HCT116 (cell line): ENCODE data around the gene CIP2A. TPM values are rescaled to one million over a fixed set of nuclear protein-coding genes. Genes with fewer than 3 reads are reported as not detected.

Experiments
- ATAC-seq: fragments of 200-7000 bp; cut with Tn5 transposase; 2 replicates; pipeline ENCODE4 v1.9.1; 2020; ENCODE audit warnings: mild to moderate bottlenecking, moderate library complexity
- BruUV-seq: library from RNA; stranded (reverse); fragments of 400-500 nt; replicated peaks from 2 replicates; lab custom pipeline; 2021; lab: Mats Ljungman, UMichigan
- CTCF ChIA-PET: fragments of 300-600 bp; sonication (Branson Sonifier 250); formaldehyde crosslinking; loops from one replicate; lab custom pipeline; 2021; ENCODE audit warnings: antibody characterized with exemption; lab: Charles Lee
- POLR2A ChIA-PET: fragments of 300-600, 350-600 bp; sonication (Branson Sonifier 250); formaldehyde crosslinking; loops from one replicate; lab custom pipeline; 2021; ENCODE audit warnings: antibody characterized with exemption; lab: Charles Lee
- RAD21 ChIA-PET, 2 experiments: fragments of 300-600 bp; sonication (Branson Sonifier 250); formaldehyde crosslinking; loops; one replicate each; lab custom pipeline; 2023; ENCODE audit warnings: low total read pairs in 2 of 2; ENCODE audit not compliant: uncharacterized antibody in 2 of 2, unreplicated experiment in 2 of 2, low non-redundant PET in 1 of 2; lab: Charles Lee
- DNase-seq: peaks from one replicate; pipeline ENCODE4 v3.0.0-alpha.2; 2010; ENCODE audit warnings: low read depth, low spot score
- H2AFZ ChIP-seq: fragments of 200-600 bp; shearing (Covaris generic), sonication (generic); 2 replicates; pipeline ENCODE4 v1.6.1; 2017; ENCODE audit warnings: low read depth, mixed run types, mixed read lengths, antibody characterized with exemption, low read length; ENCODE audit not compliant: poor library complexity, severe bottlenecking
- H3K27ac ChIP-seq: 2 replicates; pipeline ENCODE4 v1.5.1; 2012; ENCODE audit warnings: low read depth, low read length
- H3K27me3 ChIP-seq: fragments of 200-600 bp; sonication (generic); 2 replicates; pipeline ENCODE4 v1.6.1; 2016; ENCODE audit warnings: mixed run types, low read length, mixed read lengths; ENCODE audit not compliant: insufficient read depth
- H3K36me3 ChIP-seq, 2 experiments: fragments of 200-500 bp in 1 of 2; fragments of 200-600 bp in 1 of 2; sonication (Bioruptor generic) in 1 of 2; sonication (generic) in 1 of 2; 2 replicates each; pipeline versions ENCODE4 v1.5.1 to v1.6.1; 2014 to 2016; ENCODE audit warnings: low read length in 2 of 2, inconsistent platforms in 1 of 2, mixed read lengths in 1 of 2, mixed run types in 1 of 2; ENCODE audit not compliant: insufficient read depth in 2 of 2, control insufficient read depth in 1 of 2
- H3K4me1 ChIP-seq, 2 experiments: fragments of 200-600 bp in 1 of 2; sonication (generic) in 1 of 2; 2 replicates each; pipeline versions ENCODE4 v1.5.1 to v1.6.1; 2012 to 2017; ENCODE audit warnings: low read length in 2 of 2, inconsistent platforms in 1 of 2, mild to moderate bottlenecking in 1 of 2, mixed read lengths in 1 of 2, mixed run types in 1 of 2, moderate library complexity in 1 of 2; ENCODE audit not compliant: insufficient read depth in 2 of 2, control insufficient read depth in 1 of 2
- H3K4me2 ChIP-seq: fragments of 200-600 bp; sonication (generic); 2 replicates; pipeline ENCODE4 v1.6.1; 2017; ENCODE audit warnings: mixed run types, low read length, mixed read lengths
- H3K4me3 ChIP-seq, 2 experiments: fragments of 200-600 bp in 1 of 2; sonication (generic) in 1 of 2; replicated peaks in 1 of 2; 2 replicates each; pipeline ENCODE4 v1.5.1; 2011 to 2016; ENCODE audit warnings: low read length in 2 of 2, control low read depth in 1 of 2, low read depth in 1 of 2, mild to moderate bottlenecking in 1 of 2, mixed read lengths in 1 of 2, mixed run types in 1 of 2
- H3K79me2 ChIP-seq: fragments of 200-600 bp; sonication (generic); 2 replicates; pipeline ENCODE4 v1.6.1; 2017; ENCODE audit warnings: mild to moderate bottlenecking, mixed run types, low read length, moderate library complexity, mixed read lengths; ENCODE audit not compliant: insufficient read depth
- H3K9ac ChIP-seq: fragments of 200-600 bp; sonication (generic); 2 replicates; pipeline ENCODE4 v1.6.1; 2016; ENCODE audit warnings: low read length, mixed read lengths
- H3K9me2 ChIP-seq: fragments of 200-600 bp; sonication (generic), shearing (Covaris generic); 2 replicates; pipeline ENCODE4 v1.6.1; 2017; ENCODE audit warnings: mixed run types, mild to moderate bottlenecking, moderate library complexity; ENCODE audit not compliant: insufficient read depth
- H3K9me3 ChIP-seq, 2 experiments: fragments of 200-500 bp in 1 of 2; fragments of 200-600 bp in 1 of 2; sonication (Bioruptor generic) in 1 of 2; sonication (generic) in 1 of 2; 2 replicates each; pipeline ENCODE4 v1.6.1; 2014 to 2017; ENCODE audit warnings: low read length in 2 of 2, mixed read lengths in 2 of 2, inconsistent platforms in 1 of 2, low read depth in 1 of 2, mild to moderate bottlenecking in 1 of 2, mixed run types in 1 of 2, moderate library complexity in 1 of 2; ENCODE audit not compliant: control insufficient read depth in 1 of 2, insufficient read depth in 1 of 2
- H4K20me1 ChIP-seq: fragments of 200-600 bp; sonication (generic), shearing (Covaris generic); 2 replicates; pipeline ENCODE4 v1.6.1; 2017; ENCODE audit warnings: mixed run types, mild to moderate bottlenecking, moderate library complexity; ENCODE audit not compliant: insufficient read depth
- ATF3 ChIP-seq: IDR thresholded peaks from 2 replicates; pipeline ENCODE4 v1.6.1; 2012
- CBX3 ChIP-seq: IDR thresholded peaks from 2 replicates; pipeline ENCODE4 v1.6.1; 2012; ENCODE audit warnings: low read depth
- CEBPB ChIP-seq: IDR thresholded peaks from 2 replicates; pipeline ENCODE4 v1.6.1; 2012; ENCODE audit warnings: low read depth
- EGR1 ChIP-seq: IDR thresholded peaks from 2 replicates; pipeline ENCODE4 v1.6.1; 2012; ENCODE audit warnings: low read depth
- EZH2 ChIP-seq: fragments of 200-600 bp; sonication (generic); IDR thresholded peaks from 2 replicates; pipeline ENCODE4 v1.6.1; 2017; ENCODE audit warnings: antibody characterized with exemption, mixed run types
- EZH2phosphoT487 ChIP-seq: fragments of 200-600 bp; IDR thresholded peaks from 2 replicates; pipeline ENCODE4 v1.6.1; 2018; ENCODE audit warnings: antibody characterized with exemption, borderline replicate concordance
- FOSL1 ChIP-seq: IDR thresholded peaks from 2 replicates; pipeline ENCODE4 v1.6.1; 2012; ENCODE audit warnings: low read depth
- JUND ChIP-seq: IDR thresholded peaks from 2 replicates; pipeline ENCODE4 v1.6.1; 2012
- POLR2A ChIP-seq: IDR thresholded peaks from 2 replicates; pipeline ENCODE4 v1.7.0; 2011; ENCODE audit warnings: borderline replicate concordance; ENCODE audit not compliant: insufficient read depth, insufficient read length; ENCODE audit errors: extremely low read depth
- POLR2AphosphoS5 ChIP-seq: IDR thresholded peaks from 2 replicates; pipeline ENCODE4 v1.6.1; 2011; ENCODE audit warnings: mild to moderate bottlenecking, low read depth, low read length, moderate library complexity
- RAD21 ChIP-seq: IDR thresholded peaks from 2 replicates; pipeline ENCODE4 v1.6.1; 2012; ENCODE audit warnings: low read depth, mild to moderate bottlenecking
- SIN3A ChIP-seq: IDR thresholded peaks from 2 replicates; pipeline ENCODE4 v1.6.1; 2012; ENCODE audit warnings: low read depth
- SP1 ChIP-seq: IDR thresholded peaks from 2 replicates; pipeline ENCODE4 v1.6.1; 2012; ENCODE audit warnings: low read depth
- SRF ChIP-seq: IDR thresholded peaks from 2 replicates; pipeline ENCODE4 v1.6.1; 2012; ENCODE audit warnings: low read depth
- TCF7L2 ChIP-seq: IDR thresholded peaks from 2 replicates; pipeline ENCODE4 v1.7.0; 2011; ENCODE audit warnings: borderline replicate concordance, inconsistent platforms; ENCODE audit not compliant: insufficient read depth, insufficient read length; ENCODE audit errors: extremely low read depth
- YY1 ChIP-seq: IDR thresholded peaks from 2 replicates; pipeline ENCODE4 v1.6.1; 2011; ENCODE audit warnings: low read length, low read depth, moderate library complexity, mild to moderate bottlenecking; ENCODE audit not compliant: insufficient replicate concordance; ENCODE audit errors: extremely low read depth
- ZFX ChIP-seq: fragments of 450-650 bp; IDR thresholded peaks from 2 replicates; pipeline ENCODE4 v1.6.1; 2017
- ZNF274 ChIP-seq: fragments of 200-500 bp; sonication (Bioruptor generic); IDR thresholded peaks from 2 replicates; pipeline ENCODE4 v1.6.1; 2014; ENCODE audit warnings: mild to moderate bottlenecking, low read depth, low read length, inconsistent platforms
- intact Hi-C: fragments of 100-400 bp; cut with micrococcal nuclease; formaldehyde crosslinking; loops from 2 replicates; pipeline ENCODE4 v1.10.0; 2022
- total RNA-seq: library from RNA; stranded (reverse); gene quantifications from one replicate; pipeline ENCODE4 v1.2.1, GENCODE V29; 2021; ENCODE audit not compliant: unreplicated experiment
- TF ChIP-seq, protein P1 (sequence below): IDR thresholded peaks from 2 replicates; pipeline ENCODE4 v1.6.1; 2012; ENCODE audit warnings: low read depth
- TF ChIP-seq, protein P2 (sequence below), 3 experiments: fragments of 200-600 bp in 1 of 3; sonication (generic) in 1 of 3; IDR thresholded peaks in 2 of 3; conservative IDR thresholded peaks in 1 of 3; 2 replicates each; pipeline ENCODE4 v1.5.1; 2012 to 2017; ENCODE audit warnings: low read depth in 2 of 3, low read length in 2 of 3, antibody characterized with exemption in 1 of 3, borderline replicate concordance in 1 of 3, control low read depth in 1 of 3, mild to moderate bottlenecking in 1 of 3, mixed read lengths in 1 of 3, mixed run types in 1 of 3, moderate library complexity in 1 of 3; ENCODE audit not compliant: insufficient read depth in 1 of 3

The CIP2A gene
- total RNA-seq, 1 experiment from 2014 or later = 41.6 TPM

DNA sequence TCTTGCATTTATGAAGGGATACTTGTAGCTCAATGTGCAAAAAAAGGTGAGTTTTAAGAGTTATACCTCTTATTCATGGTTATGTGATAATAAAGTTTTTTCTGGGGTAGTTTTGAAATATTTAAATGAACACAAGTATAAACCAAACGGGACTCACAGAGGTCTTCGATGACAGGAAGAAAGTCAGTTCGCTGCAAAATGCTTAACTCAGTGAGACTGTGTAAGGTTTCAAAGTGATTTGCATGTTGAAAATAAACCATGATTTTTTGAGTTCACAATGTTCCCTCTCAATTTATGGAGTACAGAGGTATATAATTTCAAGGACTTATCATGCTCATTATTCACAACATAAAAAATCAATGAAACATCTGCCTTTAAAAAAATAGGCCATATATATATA is 42.5 kb downstream of the CIP2A start:
- RAD21 ChIA-PET = no interaction called here
- ATAC-seq (no peak), DNase-seq (no peak)
- Histone ChIP-seq H2AFZ (no peak overlapping the region), H3K9ac (no peak overlapping the region), H3K27ac (no peak overlapping the region), H3K9me3 (no peaks in the 10 kb centered on the region), H3K9me2 (no peaks in the 10 kb centered on the region), H3K4me3 (no peak overlapping the region), H3K27me3 (no peaks in the 10 kb centered on the region), H3K36me3 (peaks cover 17 to 21% of the 10 kb centered on the region in 2 experiments; a peak in 3 of 4 replicates), H3K79me2 (no peaks in the 10 kb centered on the region), H4K20me1 (no peaks in the 10 kb centered on the region), H3K4me2 (no peak overlapping the region), H3K4me1 (no peaks in the 10 kb centered on the region)
- POLR2A ChIA-PET = no interaction called here
- TF ChIP-seq EZH2phosphoT487 = no peak
- no peak for TF ChIP-seq SRF
- no peak for TF ChIP-seq ZFX
- no peak for TF ChIP-seq RAD21
- TF ChIP-seq SP1 = no peak
- TF ChIP-seq YY1 = no peak
- TF ChIP-seq JUND = no peak
- no peak for TF ChIP-seq ATF3
- no peak for TF ChIP-seq SIN3A
- no peak for TF ChIP-seq ZNF274
- TF ChIP-seq POLR2A = no peak
- no peak for TF ChIP-seq TCF7L2
- no peak for TF ChIP-seq CBX3
- TF ChIP-seq POLR2AphosphoS5 = no peak
- no peak for TF ChIP-seq FOSL1
- TF ChIP-seq EZH2 = no peak
- no peak for TF ChIP-seq EGR1
- TF ChIP-seq, protein P1, sequence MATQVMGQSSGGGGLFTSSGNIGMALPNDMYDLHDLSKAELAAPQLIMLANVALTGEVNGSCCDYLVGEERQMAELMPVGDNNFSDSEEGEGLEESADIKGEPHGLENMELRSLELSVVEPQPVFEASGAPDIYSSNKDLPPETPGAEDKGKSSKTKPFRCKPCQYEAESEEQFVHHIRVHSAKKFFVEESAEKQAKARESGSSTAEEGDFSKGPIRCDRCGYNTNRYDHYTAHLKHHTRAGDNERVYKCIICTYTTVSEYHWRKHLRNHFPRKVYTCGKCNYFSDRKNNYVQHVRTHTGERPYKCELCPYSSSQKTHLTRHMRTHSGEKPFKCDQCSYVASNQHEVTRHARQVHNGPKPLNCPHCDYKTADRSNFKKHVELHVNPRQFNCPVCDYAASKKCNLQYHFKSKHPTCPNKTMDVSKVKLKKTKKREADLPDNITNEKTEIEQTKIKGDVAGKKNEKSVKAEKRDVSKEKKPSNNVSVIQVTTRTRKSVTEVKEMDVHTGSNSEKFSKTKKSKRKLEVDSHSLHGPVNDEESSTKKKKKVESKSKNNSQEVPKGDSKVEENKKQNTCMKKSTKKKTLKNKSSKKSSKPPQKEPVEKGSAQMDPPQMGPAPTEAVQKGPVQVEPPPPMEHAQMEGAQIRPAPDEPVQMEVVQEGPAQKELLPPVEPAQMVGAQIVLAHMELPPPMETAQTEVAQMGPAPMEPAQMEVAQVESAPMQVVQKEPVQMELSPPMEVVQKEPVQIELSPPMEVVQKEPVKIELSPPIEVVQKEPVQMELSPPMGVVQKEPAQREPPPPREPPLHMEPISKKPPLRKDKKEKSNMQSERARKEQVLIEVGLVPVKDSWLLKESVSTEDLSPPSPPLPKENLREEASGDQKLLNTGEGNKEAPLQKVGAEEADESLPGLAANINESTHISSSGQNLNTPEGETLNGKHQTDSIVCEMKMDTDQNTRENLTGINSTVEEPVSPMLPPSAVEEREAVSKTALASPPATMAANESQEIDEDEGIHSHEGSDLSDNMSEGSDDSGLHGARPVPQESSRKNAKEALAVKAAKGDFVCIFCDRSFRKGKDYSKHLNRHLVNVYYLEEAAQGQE = no peak
- no peak for TF ChIP-seq CEBPB
- TF ChIP-seq, protein P2, sequence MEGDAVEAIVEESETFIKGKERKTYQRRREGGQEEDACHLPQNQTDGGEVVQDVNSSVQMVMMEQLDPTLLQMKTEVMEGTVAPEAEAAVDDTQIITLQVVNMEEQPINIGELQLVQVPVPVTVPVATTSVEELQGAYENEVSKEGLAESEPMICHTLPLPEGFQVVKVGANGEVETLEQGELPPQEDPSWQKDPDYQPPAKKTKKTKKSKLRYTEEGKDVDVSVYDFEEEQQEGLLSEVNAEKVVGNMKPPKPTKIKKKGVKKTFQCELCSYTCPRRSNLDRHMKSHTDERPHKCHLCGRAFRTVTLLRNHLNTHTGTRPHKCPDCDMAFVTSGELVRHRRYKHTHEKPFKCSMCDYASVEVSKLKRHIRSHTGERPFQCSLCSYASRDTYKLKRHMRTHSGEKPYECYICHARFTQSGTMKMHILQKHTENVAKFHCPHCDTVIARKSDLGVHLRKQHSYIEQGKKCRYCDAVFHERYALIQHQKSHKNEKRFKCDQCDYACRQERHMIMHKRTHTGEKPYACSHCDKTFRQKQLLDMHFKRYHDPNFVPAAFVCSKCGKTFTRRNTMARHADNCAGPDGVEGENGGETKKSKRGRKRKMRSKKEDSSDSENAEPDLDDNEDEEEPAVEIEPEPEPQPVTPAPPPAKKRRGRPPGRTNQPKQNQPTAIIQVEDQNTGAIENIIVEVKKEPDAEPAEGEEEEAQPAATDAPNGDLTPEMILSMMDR (IDR thresholded peaks at IDR 0.05 in 2 of 3, conservative IDR thresholded peaks at IDR 0.05 in 1 of 3; ENCODE audit: borderline replicate concordance in 1 of 3, insufficient read depth in 1 of 3, low read depth in 2 of 3, low read length in 2 of 3) = no peak
- CTCF ChIA-PET = no interaction called here
- no TSS peak for BruUV-seq
- intact Hi-C loops = no loop called here
